ENCODE results near the gene SERPINA3.
"Not testable (repeated sequence)": the region's sequence is repeated elsewhere in the genome, so short reads cannot be mapped to it uniquely, and the experiment has no call there.

SERPINA3 gene

GRCh38 chr14:94600148-94600545 lies 12.0 kb upstream of the SERPINA3 start:
- no peak for FAIRE-seq
- no peak for DNase-seq (ENCODE audit: insufficient read length)
- TF ChIP-seq POLR2A (IDR thresholded peaks at IDR 0.05; ENCODE audit: low read depth, low read length) (no peak), POLR2AphosphoS5 (IDR thresholded peaks at IDR 0.05; ENCODE audit: low read depth, low read length) (no peak), TAF1 (IDR thresholded peaks at IDR 0.05; ENCODE audit: borderline replicate concordance, low read depth, low read length) (no peak)

- TF ChIP-seq POLR2AphosphoS5 (IDR thresholded peaks at IDR 0.05; ENCODE audit: low read depth, low read length) (no peak), TAF1 (IDR thresholded peaks at IDR 0.05; ENCODE audit: borderline replicate concordance, low read depth, low read length) (no peak), POLR2A (IDR thresholded peaks at IDR 0.05; ENCODE audit: low read depth, low read length) (no peak)
- FAIRE-seq (no peak), DNase-seq (ENCODE audit: insufficient read length) (no peak)
Observed at GRCh38 chr14:94601884-94602391, 10.3 kb upstream of the SERPINA3 start.

DNA sequence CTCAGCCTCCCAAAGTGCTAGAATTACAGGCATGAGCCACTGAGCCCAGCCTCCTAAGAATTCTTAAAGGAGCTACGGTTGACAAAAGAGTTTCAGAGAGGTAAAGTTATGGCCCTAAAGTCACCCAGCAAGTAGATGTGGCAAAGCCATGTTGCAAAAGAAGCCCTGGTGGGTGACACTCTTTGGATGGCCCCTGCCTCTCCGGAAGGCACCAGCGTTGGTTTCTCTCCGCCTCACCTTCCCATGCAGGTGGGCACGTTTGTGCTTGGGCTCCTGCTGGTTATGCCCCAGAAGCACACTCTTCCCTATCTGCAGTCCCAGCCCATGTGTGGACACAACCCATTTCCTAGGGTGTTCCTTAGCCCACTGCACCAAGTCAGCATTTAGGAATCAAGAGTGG lies 9.5 kb upstream of the SERPINA3 start:
- TF ChIP-seq POLR2AphosphoS5 (IDR thresholded peaks at IDR 0.05; ENCODE audit: low read depth, low read length) (no peak), TAF1 (IDR thresholded peaks at IDR 0.05; ENCODE audit: borderline replicate concordance, low read depth, low read length) (no peak), POLR2A (IDR thresholded peaks at IDR 0.05; ENCODE audit: low read depth, low read length) (no peak)
- FAIRE-seq: no peak
- no peak for DNase-seq (ENCODE audit: insufficient read length)

GRCh38 chr14:94605361-94605760 lies 6.8 kb upstream of the SERPINA3 start:
- DNase-seq (ENCODE audit: insufficient read length): no peak
- no peak for FAIRE-seq
- TF ChIP-seq POLR2A (IDR thresholded peaks at IDR 0.05; ENCODE audit: low read depth, low read length) (no peak), TAF1 (IDR thresholded peaks at IDR 0.05; ENCODE audit: borderline replicate concordance, low read depth, low read length) (no peak), POLR2AphosphoS5 (IDR thresholded peaks at IDR 0.05; ENCODE audit: low read depth, low read length) (no peak)

DNA sequence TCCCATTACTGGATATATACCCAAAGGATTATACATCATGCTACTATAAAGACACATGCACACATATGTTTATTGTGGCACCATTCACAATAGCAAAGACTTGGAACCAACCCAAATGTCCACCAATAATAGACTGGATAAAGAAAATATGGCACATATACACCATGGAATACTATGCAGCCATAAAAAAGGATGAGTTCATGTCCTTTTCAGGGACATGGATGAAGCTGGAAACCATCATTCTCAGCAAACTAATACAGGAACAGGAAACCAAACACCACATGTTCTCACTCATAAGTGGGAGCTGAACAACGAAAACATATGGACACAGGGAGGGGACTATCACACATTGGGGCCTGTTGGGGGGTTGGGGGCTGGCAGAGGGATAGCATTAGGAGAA lies 3.2 kb upstream of the SERPINA3 start:
- DNase-seq (ENCODE audit: insufficient read length): not testable (repeated sequence)

GRCh38 chr14:94611179-94611578 lies 1.0 kb upstream of the SERPINA3 start:
- TF ChIP-seq POLR2A (IDR thresholded peaks at IDR 0.05; ENCODE audit: low read depth, low read length) (no peak), POLR2AphosphoS5 (IDR thresholded peaks at IDR 0.05; ENCODE audit: low read depth, low read length) (no peak), TAF1 (IDR thresholded peaks at IDR 0.05; ENCODE audit: borderline replicate concordance, low read depth, low read length) (no peak)
- FAIRE-seq: no peak

More for the DNA sequence above, 3.2 kb upstream of the SERPINA3 start:
- not testable (repeated sequence) for FAIRE-seq

DNA sequence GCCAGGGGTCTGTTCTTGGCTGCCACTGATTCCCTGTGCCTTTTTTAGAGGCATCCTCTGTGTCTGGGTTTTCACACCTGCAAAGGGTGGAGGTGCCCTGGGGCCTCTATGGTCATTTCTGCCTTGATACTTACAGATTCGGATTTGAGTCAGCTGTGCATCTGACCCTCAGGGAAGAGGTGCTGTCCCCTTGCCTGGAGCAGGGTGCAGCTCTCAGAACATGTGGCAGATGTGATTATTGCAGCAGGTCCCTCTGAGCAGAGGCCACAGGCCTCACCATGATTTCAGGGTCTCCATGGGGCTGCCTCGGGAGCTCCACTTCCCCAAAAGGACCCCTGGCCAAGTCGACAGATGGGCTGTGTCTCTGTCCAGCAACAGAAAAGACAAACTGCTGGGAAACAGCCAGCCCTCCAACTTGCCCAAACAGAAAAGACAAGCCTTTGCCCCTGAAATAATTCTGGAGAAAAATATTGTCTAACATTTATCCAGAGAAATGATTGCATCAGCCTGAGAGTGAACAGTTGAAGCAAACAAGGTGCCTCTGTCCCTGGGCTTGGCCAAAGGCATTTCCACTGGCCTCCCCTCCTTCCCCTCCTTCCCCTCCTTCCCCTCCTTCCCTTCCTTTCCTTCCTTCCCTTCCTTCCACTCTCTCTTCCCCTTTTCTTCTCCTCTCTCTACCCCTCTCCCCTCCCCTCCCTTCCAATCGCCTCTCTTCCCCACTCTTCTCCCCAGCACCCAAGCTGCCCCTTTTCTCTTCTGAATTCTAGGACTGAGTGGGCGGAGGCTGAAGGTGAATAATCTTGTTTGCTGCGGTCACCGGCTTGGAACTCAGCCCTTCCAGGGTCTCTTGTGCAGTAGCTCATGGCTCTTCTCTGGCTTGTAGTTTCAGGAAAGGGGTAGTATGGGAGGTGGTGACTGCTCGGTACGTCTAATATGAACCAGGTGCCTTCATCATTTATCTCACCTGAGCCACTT lies 676 bp downstream of the SERPINA3 start:
- TF ChIP-seq POLR2AphosphoS5 (IDR thresholded peaks at IDR 0.05; ENCODE audit: low read depth, low read length) (no peak), POLR2A (IDR thresholded peaks at IDR 0.05; ENCODE audit: low read depth, low read length) (no peak), TAF1 (IDR thresholded peaks at IDR 0.05; ENCODE audit: borderline replicate concordance, low read depth, low read length) (no peak)
- FAIRE-seq (no peak), DNase-seq (ENCODE audit: insufficient read length) (no peak)

More at GRCh38 chr14:94611179-94611578, 1.0 kb upstream of the SERPINA3 start:
- DNase-seq (ENCODE audit: insufficient read length): no peak

- FAIRE-seq: no peak
- DNase-seq (ENCODE audit: insufficient read length): no peak
Observed at GRCh38 chr14:94613720-94614644, 1.8 kb downstream of the SERPINA3 start.

GRCh38 chr14:94614802-94615201 lies 2.6 kb downstream of the SERPINA3 start:
- DNase-seq (ENCODE audit: insufficient read length) (no peak), FAIRE-seq (no peak)
- TF ChIP-seq POLR2AphosphoS5 (IDR thresholded peaks at IDR 0.05; ENCODE audit: low read depth, low read length) (no peak), POLR2A (IDR thresholded peaks at IDR 0.05; ENCODE audit: low read depth, low read length) (no peak), TAF1 (IDR thresholded peaks at IDR 0.05; ENCODE audit: borderline replicate concordance, low read depth, low read length) (no peak)

More at GRCh38 chr14:94613720-94614644, 1.8 kb downstream of the SERPINA3 start:
- TF ChIP-seq TAF1 (IDR thresholded peaks at IDR 0.05; ENCODE audit: borderline replicate concordance, low read depth, low read length) (no peak), POLR2AphosphoS5 (IDR thresholded peaks at IDR 0.05; ENCODE audit: low read depth, low read length) (no peak), POLR2A (IDR thresholded peaks at IDR 0.05; ENCODE audit: low read depth, low read length) (no peak)

DNA sequence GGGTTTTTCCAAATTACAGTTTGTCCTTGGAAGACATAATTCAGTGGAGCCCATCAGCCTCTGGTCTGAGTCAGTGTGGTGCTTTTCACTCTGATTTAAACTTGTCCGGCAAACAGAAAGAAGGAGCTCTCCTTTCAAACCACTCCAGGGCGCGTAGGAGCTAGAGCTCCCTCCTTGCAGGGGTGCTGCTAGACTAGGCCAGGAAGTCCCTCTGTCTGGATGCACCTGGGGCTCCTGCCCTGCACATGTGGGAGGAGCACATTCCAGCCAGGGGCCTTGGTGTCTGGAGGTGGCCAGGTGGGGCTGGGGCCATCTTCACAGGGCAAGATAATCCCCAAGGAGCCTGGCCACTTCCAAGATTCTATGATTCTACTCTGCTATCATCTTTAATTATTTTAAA lies 3.1 kb downstream of the SERPINA3 start:
- TF ChIP-seq TAF1 (IDR thresholded peaks at IDR 0.05; ENCODE audit: borderline replicate concordance, low read depth, low read length): no peak

GRCh38 chr14:94615823-94616570 lies 3.8 kb downstream of the SERPINA3 start:
- no peak for FAIRE-seq

More for the DNA sequence above, 3.1 kb downstream of the SERPINA3 start:
- FAIRE-seq (no peak), DNase-seq (ENCODE audit: insufficient read length) (no peak)

More at GRCh38 chr14:94615823-94616570, 3.8 kb downstream of the SERPINA3 start:
- TF ChIP-seq POLR2A (IDR thresholded peaks at IDR 0.05; ENCODE audit: low read depth, low read length) (no peak), TAF1 (IDR thresholded peaks at IDR 0.05; ENCODE audit: borderline replicate concordance, low read depth, low read length) (no peak), POLR2AphosphoS5 (IDR thresholded peaks at IDR 0.05; ENCODE audit: low read depth, low read length) (no peak)
- no peak for DNase-seq (ENCODE audit: insufficient read length)
